ENCODE measurements around the gene CD226.
"Not testable (repeated sequence)": the region's sequence is repeated elsewhere in the genome, so short reads cannot be mapped to it uniquely, and the experiment has no call there.

Gene CD226

DNA sequence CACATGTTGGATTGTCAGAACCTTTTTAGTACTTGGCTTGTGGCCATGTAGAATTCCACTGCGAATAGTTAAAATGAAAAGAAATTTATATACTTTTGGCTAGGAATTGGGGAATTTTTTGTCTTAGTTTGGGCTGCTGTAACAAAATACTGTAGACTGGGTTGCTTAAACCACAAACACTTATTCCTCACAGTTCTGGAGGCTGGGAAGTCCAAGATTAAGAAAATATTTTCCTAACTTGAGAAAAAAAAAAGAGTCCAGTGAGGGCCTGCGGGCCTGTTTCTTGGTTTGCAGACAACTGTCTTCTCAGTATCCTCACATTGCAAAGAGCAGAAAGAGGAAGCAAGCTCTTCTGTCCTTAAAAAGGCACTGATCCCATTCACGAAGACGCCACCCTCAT is 81.9 kb downstream of the CD226 start:
- DNase-seq, result no peak

GRCh38 chr18:69864802-69865201 is 82.9 kb downstream of the CD226 start:
- DNase-seq, result not testable (repeated sequence)

GRCh38 chr18:69858897-69859296 is 88.8 kb downstream of the CD226 start:
- no peak for DNase-seq

GRCh38 chr18:69854455-69854854 is 93.2 kb downstream of the CD226 start:
- no peak for DNase-seq

DNA sequence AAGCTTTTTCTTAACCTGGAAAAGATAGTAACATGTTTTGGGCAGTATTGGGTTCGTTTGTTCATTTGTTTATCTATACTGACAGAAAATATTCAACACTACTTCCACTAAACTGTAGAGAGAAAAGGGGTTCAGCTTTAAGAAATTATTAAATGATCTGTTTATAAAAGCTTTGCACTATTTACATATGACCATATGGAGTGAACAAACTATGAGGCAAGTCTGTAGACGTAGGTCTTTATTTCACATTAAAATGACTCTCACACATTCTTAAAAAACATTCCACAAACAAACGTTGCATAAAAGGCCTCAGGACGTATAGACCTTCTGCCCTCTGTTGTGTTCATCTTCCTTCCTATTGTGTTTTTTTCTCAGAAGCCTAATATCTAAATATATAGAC is 94.6 kb downstream of the CD226 start:
- DNase-seq, result no peak

DNA sequence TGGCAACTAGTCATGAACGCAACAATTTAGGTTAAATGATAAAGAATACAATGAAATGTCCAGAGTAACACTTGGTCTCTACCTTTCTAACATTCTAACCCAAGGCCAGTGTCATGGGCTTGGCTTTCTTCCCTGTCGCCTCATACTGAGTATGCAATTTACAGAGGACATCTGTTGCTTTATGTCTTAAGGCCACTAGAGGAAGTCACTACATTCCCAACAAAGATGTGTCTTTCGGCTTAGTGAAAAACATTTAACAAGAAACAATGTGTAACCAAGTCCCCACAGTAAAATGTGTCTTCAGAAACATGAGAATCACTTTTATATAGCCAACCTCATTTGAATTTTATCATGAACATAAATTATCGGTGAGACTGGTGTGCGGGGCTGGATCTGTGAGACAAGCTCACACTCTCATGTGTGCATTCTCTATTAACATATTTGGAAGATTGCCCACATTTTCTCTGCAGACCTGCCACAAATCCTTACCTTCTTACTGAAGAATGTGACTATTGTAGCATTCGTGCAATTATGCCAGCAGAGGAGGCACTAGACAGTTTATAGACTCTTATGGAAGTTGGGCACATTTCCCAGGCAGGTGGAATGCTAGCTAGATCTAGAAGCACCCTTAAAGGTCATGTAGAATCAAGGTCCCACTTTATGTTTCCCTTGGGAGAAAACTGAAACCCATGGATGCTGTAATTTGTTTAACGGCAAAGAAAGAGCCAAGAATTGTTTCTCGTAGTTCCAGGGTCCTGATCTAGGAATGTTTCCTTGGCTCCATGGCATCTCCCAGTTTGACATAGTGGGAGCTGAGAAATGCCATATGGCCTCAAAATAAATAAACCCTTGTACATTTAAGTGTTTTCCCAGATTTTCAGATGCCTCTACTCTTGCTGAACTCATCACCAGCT is 101.8 kb downstream of the CD226 start:
- DNase-seq, result no peak

DNA sequence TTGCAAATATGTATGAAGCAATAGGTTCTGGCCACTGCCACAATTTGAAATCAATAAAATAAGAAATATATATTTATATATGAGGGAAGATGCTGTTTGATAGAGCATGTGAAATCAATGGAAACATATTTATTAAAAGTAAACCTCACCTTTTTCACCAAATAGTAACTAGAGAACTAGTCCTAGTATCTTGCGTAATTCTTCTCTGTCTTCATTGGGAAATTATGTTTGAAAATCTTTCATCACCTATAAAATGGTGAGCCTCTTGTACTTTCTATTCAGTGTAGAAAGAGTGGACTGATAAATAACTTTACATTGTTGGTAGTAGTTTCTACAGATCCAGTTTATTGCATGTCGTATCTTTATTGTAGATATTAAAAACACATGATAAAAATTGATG is 103.0 kb downstream of the CD226 start:
- no peak for DNase-seq

- DNase-seq, result no peak
Measured at GRCh38 chr18:69843015-69843414, 104.7 kb downstream of the CD226 start.

GRCh38 chr18:69841117-69841516 is 106.6 kb downstream of the CD226 start:
- no peak for DNase-seq

- DNase-seq, result no peak
Measured at GRCh38 chr18:69840445-69840844, 107.2 kb downstream of the CD226 start.

GRCh38 chr18:69840001-69840400 is 107.7 kb downstream of the CD226 start:
- no peak for DNase-seq

DNA sequence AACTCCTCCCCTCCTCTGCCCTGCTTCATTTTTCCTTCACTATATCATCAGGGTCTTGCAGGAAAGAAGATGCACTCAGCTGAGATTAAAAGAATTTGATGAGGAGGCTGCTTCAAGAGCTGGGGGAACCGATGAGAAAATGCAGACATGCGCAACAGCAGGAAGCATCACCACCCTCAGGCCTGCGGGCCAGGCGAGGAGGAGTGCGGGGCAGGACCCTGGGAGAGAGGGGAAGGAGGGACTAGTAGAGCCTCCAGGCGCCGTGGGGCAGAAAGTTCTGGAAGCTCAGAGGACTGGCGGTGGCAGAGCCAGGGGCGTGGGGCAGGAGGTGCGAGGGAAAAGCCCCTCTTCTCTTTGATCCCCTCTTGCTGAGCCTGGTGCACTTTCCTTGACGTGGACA is 108.2 kb downstream of the CD226 start:
- no peak for DNase-seq

DNA sequence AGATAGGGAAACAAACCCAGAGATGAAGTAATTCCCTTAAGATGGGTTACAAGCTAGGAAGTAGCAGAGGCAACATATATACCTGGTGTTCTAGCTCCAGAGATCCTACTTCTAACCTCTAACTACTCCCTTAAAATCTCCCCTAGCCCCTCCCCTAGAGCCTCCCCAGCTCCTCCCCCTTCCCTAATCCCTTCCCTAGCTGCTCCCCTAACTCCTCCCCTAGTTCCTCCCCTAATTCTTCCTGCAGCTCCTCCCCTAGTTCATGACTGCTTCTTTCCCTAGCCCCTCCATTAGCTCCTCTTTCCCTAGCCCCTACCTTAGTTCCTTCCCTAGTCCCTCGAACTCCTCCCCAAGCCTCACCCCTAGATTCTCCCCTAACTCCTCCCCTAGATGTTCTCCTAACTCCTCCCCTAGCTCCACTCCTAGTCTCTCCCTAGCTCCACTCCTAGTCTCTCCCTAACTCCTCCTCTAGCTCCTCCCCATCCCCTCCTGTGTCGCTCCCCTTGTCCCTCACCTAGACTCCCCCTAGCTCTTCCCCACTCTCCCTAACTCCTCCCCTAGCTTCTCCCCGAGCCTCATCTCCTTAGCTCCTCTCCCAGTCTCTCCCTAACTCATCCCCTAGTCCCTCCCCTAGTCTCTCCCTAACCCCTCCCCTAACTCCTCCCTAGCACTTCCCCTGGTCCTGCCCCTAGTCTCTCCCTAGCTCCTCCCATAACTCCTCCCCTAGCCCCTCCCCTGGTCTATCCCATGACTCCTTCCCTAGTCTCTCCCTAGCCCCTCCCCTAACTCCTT is 108.9 kb downstream of the CD226 start:
- peak in 1 of 2 donors; percentile 25 for DNase-seq

GRCh38 chr18:69838003-69838402 is 109.7 kb downstream of the CD226 start:
- no peak for DNase-seq

- DNase-seq, result not testable (repeated sequence)
Measured at GRCh38 chr18:69834980-69835379, 112.7 kb downstream of the CD226 start.

- DNase-seq, result no peak
Measured at GRCh38 chr18:69830189-69830588, 117.5 kb downstream of the CD226 start.

DNA sequence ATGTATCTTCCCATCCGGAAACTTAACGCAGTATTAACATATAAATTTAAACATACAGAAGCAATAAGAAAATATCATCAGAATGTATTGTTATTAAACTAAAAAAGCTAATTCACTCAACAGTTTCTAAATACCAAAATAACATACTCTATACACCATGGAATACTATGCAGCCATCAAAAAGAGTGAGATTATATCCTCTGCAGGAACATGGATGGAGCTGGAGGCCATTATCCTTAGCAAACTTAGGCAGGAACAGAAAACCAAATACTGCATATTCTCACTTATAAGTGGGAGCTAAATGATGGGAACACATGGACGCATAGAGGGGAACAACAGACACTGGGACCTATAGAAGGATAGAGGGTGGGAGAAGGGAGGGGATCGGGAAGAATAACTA is 127.1 kb downstream of the CD226 start:
- no peak for DNase-seq

DNA sequence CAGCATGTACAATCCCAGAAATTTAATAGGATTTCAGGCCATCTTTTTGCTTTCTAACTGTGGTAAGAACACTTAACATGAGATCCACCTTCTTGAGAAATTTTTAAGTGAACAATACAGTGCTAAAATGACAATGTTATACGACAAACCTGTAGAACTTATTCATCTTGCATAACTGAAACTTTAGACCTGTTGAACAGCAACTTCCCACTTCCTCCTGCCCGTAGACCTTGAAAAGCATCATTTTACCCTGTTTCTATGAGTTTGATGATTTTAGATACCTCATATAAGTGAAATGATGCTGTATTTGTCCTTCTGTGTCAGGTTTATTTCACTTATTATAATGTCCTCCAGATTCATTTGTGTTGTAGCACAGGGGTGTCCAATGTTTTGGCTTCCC is 128.2 kb downstream of the CD226 start:
- DNase-seq, result no peak

- no peak for DNase-seq
Measured at GRCh38 chr18:69817335-69817940, 130.2 kb downstream of the CD226 start.

- no peak for DNase-seq
Measured at GRCh38 chr18:69814861-69815385, 132.8 kb downstream of the CD226 start.

DNA sequence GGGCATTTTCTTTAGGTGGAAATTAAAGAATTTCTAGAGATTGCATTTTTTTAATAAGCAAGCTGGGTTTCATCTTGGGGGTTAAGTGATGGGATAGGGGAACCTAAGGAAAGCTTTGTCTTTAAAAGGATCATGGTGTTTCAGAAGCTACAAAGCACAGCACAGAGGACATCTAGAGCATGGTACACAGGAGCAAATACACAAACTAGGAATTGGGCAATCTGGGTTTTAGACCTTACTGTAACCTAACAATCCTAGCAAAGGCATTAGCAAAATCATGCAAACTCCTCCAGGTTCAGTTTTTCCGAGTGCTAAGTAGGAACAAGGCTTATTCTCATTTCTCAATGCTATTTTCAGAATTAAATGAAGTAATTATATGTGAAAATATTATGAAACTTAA is 134.1 kb downstream of the CD226 start:
- DNase-seq, result no peak

DNA sequence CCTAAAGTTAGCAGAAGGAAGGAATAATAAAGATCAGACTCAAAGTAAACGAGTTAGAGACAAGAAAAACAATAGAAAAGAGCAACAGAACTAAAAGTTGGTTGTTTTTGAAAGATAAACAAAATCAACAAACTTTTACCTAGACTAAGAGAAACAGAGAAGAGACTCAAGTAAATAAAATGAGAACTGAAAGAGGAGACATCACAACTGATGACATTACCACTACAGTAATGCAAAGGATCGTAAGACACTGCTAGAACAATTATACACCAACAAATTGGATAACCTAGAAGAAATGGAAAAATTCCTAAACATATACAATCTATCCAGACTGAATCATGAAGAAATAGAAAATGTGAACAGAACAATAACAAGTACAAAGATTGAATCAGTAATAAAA is 139.3 kb downstream of the CD226 start:
- no peak for DNase-seq

GRCh38 chr18:69804776-69805501 is 142.7 kb downstream of the CD226 start:
- no peak for DNase-seq
